Fibroblast of pulmonary artery (primary cell): Measurements from ENCODE around the gene MXD3.

ENCODE experiments used
- DNase-seq: peaks from one replicate; pipeline ENCODE4 v3.0.0-alpha.2; 2010; ENCODE audit warnings: low read depth
- H3K4me3 ChIP-seq: replicated peaks from 2 replicates; pipeline ENCODE4 v1.5.1; 2011; ENCODE audit warnings: low read depth, mild to moderate bottlenecking, control low read depth, low read length, moderate library complexity
- TF ChIP-seq, protein P1 (sequence below): IDR thresholded peaks from 2 replicates; pipeline ENCODE4 v1.5.1; 2011; ENCODE audit warnings: mild to moderate bottlenecking, control low read depth, low read length, inconsistent platforms; ENCODE audit errors: missing control alignments

MXD3 gene

DNA sequence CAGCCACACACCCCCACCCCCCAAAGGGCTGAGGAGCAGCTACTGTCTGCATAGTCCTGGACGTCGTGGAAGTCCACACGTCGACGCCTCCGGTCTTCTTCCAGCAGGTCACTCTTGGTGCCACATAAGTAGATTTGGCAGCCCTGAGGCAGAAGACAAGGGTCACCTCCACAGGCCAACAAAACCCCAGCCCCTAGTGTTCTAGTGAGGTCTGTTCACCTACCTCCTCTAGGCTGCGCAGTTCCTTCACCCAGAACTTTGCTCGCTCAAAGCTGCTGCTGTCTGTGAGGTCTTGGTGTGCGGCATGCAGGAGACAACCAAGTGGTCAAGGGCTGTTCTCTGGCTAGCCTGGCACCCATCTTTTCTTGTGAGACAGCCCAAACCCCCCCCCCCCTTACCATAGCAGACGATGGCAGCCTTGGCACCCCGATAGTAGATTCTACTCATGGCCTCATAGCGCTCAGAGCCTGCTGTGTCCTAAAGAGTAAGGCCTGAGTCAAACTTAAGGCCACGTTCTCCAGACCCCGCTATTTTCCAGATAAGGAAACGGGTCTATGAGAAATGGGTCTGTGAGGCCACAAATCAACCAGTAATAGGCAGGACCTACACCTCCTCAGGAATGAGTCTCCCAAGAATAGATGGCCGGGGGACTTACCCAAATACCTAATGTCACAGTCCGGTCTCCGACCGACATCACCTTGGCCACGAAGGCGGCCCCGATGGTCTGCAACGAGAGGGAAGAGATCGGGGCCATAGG lies 9.2 kb downstream of the MXD3 start:
- DNase-seq = no peak
- TF ChIP-seq, protein P1, sequence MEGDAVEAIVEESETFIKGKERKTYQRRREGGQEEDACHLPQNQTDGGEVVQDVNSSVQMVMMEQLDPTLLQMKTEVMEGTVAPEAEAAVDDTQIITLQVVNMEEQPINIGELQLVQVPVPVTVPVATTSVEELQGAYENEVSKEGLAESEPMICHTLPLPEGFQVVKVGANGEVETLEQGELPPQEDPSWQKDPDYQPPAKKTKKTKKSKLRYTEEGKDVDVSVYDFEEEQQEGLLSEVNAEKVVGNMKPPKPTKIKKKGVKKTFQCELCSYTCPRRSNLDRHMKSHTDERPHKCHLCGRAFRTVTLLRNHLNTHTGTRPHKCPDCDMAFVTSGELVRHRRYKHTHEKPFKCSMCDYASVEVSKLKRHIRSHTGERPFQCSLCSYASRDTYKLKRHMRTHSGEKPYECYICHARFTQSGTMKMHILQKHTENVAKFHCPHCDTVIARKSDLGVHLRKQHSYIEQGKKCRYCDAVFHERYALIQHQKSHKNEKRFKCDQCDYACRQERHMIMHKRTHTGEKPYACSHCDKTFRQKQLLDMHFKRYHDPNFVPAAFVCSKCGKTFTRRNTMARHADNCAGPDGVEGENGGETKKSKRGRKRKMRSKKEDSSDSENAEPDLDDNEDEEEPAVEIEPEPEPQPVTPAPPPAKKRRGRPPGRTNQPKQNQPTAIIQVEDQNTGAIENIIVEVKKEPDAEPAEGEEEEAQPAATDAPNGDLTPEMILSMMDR = peak; percentile 21
- peak overlapping the region; percentile 94 for H3K4me3 ChIP-seq

DNA sequence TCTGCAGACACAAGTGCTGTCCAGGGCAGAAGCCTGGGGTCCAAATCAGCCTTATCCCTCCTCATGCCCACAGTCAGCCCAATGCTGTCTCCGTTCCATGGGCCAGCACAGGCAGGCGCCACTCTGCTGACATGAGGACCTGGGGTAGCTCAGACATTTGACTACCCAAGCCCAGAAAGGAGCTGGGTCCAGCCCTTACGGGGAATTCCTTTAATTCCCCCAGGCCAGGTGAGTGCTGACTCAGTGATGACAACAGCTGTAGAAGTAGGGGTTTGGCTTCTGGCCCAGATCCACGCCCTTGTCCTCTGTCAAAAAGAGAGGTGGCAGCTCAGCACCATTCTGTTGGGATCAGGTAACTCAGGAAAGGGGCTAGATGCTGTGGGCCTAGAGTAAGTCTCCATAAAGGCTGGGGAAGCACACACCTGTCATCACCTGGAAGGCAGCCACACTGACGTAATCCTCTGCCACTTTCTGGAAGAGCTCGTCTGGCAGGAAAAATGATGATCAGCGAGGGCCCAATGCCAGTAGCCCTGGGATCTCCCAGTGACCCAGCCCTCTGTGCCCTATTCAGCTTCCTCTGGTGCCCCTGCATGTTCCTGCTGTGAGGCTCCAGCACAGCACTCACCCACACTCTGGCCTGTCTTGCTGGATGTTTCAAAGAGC lies 10.1 kb downstream of the MXD3 start:
- TF ChIP-seq, protein P1 = no peak
- DNase-seq = no peak
- no peak overlapping the region for H3K4me3 ChIP-seq

GRCh38 chr5:177300951-177301350 lies 10.7 kb downstream of the MXD3 start:
- TF ChIP-seq, protein P1 = no peak
- H3K4me3 ChIP-seq = no peak overlapping the region

GRCh38 chr5:177300236-177300880 lies 11.3 kb downstream of the MXD3 start:
- DNase-seq = peak; percentile 72
- TF ChIP-seq, protein P1 = peak; percentile 41
- H3K4me3 ChIP-seq = no peak overlapping the region

More at GRCh38 chr5:177300951-177301350, 10.7 kb downstream of the MXD3 start:
- no peak for DNase-seq

GRCh38 chr5:177299697-177300096 lies 12.0 kb downstream of the MXD3 start:
- DNase-seq = no peak
- H3K4me3 ChIP-seq = no peak overlapping the region
- TF ChIP-seq, protein P1 = no peak

DNA sequence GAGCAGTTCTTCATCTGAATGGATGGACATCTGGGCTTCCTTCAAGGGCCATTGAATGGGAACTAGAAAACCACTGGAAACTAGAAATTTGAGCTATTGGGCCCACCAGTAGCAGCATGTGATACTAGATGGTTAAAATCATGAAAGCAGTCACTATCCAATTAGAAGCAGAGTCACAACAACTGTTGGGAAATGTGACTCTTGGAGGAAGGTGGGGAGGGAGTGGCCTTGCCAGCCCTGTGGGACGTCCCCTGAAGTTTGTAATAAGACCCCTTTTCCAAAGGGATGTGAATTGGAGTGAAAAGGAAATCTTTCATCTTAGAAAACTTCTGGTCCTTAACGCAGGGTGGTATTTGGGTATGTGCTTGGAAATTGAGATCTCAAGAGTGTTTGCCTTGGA lies 13.8 kb downstream of the MXD3 start:
- DNase-seq = no peak
- no peak overlapping the region for H3K4me3 ChIP-seq
- TF ChIP-seq, protein P1 = no peak
